Thoracic aorta (tissue), 2 donors: ENCODE data around the gene SURF6. TPM values are rescaled to one million over a fixed set of nuclear protein-coding genes. Genes with fewer than 3 reads are reported as not detected.
"Not testable (repeated sequence)": the region's sequence is repeated elsewhere in the genome, so short reads cannot be mapped to it uniquely, and the experiment has no call there.

ENCODE experiments used
- ATAC-seq: fragments of 150-250 bp; one replicate; pipeline ENCODE4 v1.8.0; 2017; ENCODE audit warnings: low read depth; ENCODE audit not compliant: insufficient number of reproducible peaks, low FRiP score
- DNase-seq: peaks from one replicate; pipeline ENCODE4 v3.0.0-alpha.2; 2020; ENCODE audit warnings: low spot score
- H3K27ac ChIP-seq, 2 donors: fragments of 200-600 bp; sonication (generic); 1 replicate in 1 of 2; 2 replicates in 1 of 2; pipeline ENCODE4 v1.5.1; 2016; ENCODE audit warnings: mild to moderate bottlenecking in 2 of 2, moderate library complexity in 2 of 2
- H3K27me3 ChIP-seq: fragments of 200-600 bp; sonication (generic); replicated peaks from 2 replicates; pipeline ENCODE4 v1.6.0; 2016; ENCODE audit warnings: mild to moderate bottlenecking; ENCODE audit not compliant: insufficient read depth
- H3K36me3 ChIP-seq: fragments of 200-600 bp; sonication (generic); one replicate; pipeline ENCODE4 v1.5.1; 2016
- H3K4me1 ChIP-seq, 2 donors: fragments of 200-600 bp; sonication (generic); 1 replicate in 1 of 2; 2 replicates in 1 of 2; pipeline versions ENCODE4 v1.5.1 to v1.6.0; 2016; ENCODE audit warnings: low read depth in 2 of 2, mild to moderate bottlenecking in 1 of 2; ENCODE audit not compliant: control insufficient read depth in 1 of 2
- H3K4me3 ChIP-seq: fragments of 200-600 bp; sonication (generic); 2 replicates; pipeline ENCODE4 v1.5.1; 2016; ENCODE audit warnings: mild to moderate bottlenecking
- H3K9me3 ChIP-seq: fragments of 200-600 bp; sonication (generic); 2 replicates; pipeline ENCODE4 v1.5.1; 2016
- CTCF ChIP-seq: fragments of 200-600 bp; sonication (generic); IDR thresholded peaks from one replicate; pipeline ENCODE4 v1.5.1; 2019; ENCODE audit warnings: antibody characterized with exemption
- total RNA-seq, 2 donors: library from RNA; depleted of rRNA; stranded (reverse); fragments of >200 nt; gene quantifications; one replicate each; pipeline versions ENCODE4 v1.1.0 to v1.2.3, GENCODE V29; 2016

Gene SURF6
- total RNA-seq, 2 donors from 2014 or later: 11.6 to 46.1 TPM

- Histone ChIP-seq H3K4me3 (no peak overlapping the region), H3K9me3 (no peaks in the 10 kb centered on the region), H3K27ac (no peak overlapping the region), H3K4me1 (no peaks in the 10 kb centered on the region), H3K27me3 (no peaks in the 10 kb centered on the region), H3K36me3 (no peaks in the 10 kb centered on the region)
- no peak for DNase-seq
- no peak for ATAC-seq
- TF ChIP-seq CTCF: no peak
Observed at GRCh38 chr9:133304158-133304470, 31.9 kb downstream of the SURF6 start.

GRCh38 chr9:133303266-133304157, 32.5 kb downstream of the SURF6 start:
- H3K4me3 ChIP-seq: no peak overlapping the region
- TF ChIP-seq CTCF: no peak
- no peaks in the 10 kb centered on the region for H3K9me3 ChIP-seq
- DNase-seq (no peak), ATAC-seq (no peak)
- no peak overlapping the region for H3K27ac ChIP-seq
- H3K36me3 ChIP-seq: no peaks in the 10 kb centered on the region
- no peaks in the 10 kb centered on the region for H3K4me1 ChIP-seq
- H3K27me3 ChIP-seq: no peaks in the 10 kb centered on the region

- DNase-seq (no peak), ATAC-seq (no peak)
- Histone ChIP-seq H3K9me3 (no peaks in the 10 kb centered on the region), H3K36me3 (no peaks in the 10 kb centered on the region), H3K27ac (no peak overlapping the region), H3K4me1 (no peaks in the 10 kb centered on the region), H3K27me3 (no peaks in the 10 kb centered on the region), H3K4me3 (no peak overlapping the region)
- no peak for TF ChIP-seq CTCF
Observed at GRCh38 chr9:133301253-133302230, 34.4 kb downstream of the SURF6 start.

- H3K27me3 ChIP-seq, H3K4me1 ChIP-seq, H3K9me3 ChIP-seq, H3K4me3 ChIP-seq, DNase-seq, H3K27ac ChIP-seq, ATAC-seq, H3K36me3 ChIP-seq: not testable (repeated sequence)
Observed at GRCh38 chr9:133299996-133300395, 36.0 kb downstream of the SURF6 start.

GRCh38 chr9:133294257-133294656, 41.7 kb downstream of the SURF6 start:
- Histone ChIP-seq H3K4me3 (no peak overlapping the region), H3K27ac (no peak overlapping the region), H3K4me1 (no peaks in the 10 kb centered on the region), H3K9me3 (peaks cover 5% of the 10 kb centered on the region), H3K36me3 (no peaks in the 10 kb centered on the region), H3K27me3 (no peaks in the 10 kb centered on the region)
- ATAC-seq (no peak), DNase-seq (no peak)
- TF ChIP-seq CTCF: no peak
